Loucy (cell line): Measurements from ENCODE around the gene RMDN2.

Experiments
- H2AFZ ChIP-seq: fragments of 200-600 bp; sonication (generic); 2 replicates; pipeline ENCODE4 v1.6.0; 2016; ENCODE audit warnings: antibody characterized with exemption, mild to moderate bottlenecking, low read length, moderate library complexity
- H3F3A ChIP-seq: fragments of 200-600 bp; 2 replicates; pipeline ENCODE4 v1.6.0; 2016; ENCODE audit warnings: antibody characterized with exemption, low read depth, mild to moderate bottlenecking
- H3K27me3 ChIP-seq: fragments of 200-600 bp; sonication (generic); 2 replicates; pipeline ENCODE4 v1.6.1; 2014; ENCODE audit warnings: low read length, mild to moderate bottlenecking; ENCODE audit not compliant: insufficient read depth, poor library complexity, severe bottlenecking
- H3K36me3 ChIP-seq: fragments of 200-600 bp; sonication (generic); 2 replicates; pipeline ENCODE4 v1.6.1; 2016; ENCODE audit warnings: low read length; ENCODE audit not compliant: insufficient read depth
- H3K4me1 ChIP-seq: fragments of 200-600 bp; sonication (generic); 2 replicates; pipeline ENCODE4 v1.5.1; 2014; ENCODE audit warnings: low read length, mild to moderate bottlenecking; ENCODE audit not compliant: insufficient read depth, poor library complexity, severe bottlenecking
- H3K4me2 ChIP-seq: fragments of 200-600 bp; sonication (generic); 2 replicates; pipeline ENCODE4 v1.6.0; 2014; ENCODE audit warnings: antibody characterized with exemption, low read length, low read depth, mild to moderate bottlenecking; ENCODE audit not compliant: poor library complexity, severe bottlenecking
- H3K4me3 ChIP-seq: fragments of 200-600 bp; sonication (generic); 2 replicates; pipeline ENCODE4 v1.5.1; 2014; ENCODE audit warnings: low read length, mild to moderate bottlenecking, mixed read lengths; ENCODE audit not compliant: poor library complexity, severe bottlenecking
- H3K79me2 ChIP-seq: fragments of 200-600 bp; sonication (generic); 2 replicates; pipeline ENCODE4 v1.6.1; 2014; ENCODE audit warnings: low read length; ENCODE audit not compliant: insufficient read depth
- H3K9ac ChIP-seq: fragments of 200-600 bp; sonication (generic); 2 replicates; pipeline ENCODE4 v1.6.0; 2014; ENCODE audit warnings: mild to moderate bottlenecking, low read depth, low read length, moderate library complexity; ENCODE audit not compliant: poor library complexity, severe bottlenecking
- H3K9me2 ChIP-seq: fragments of 200-600 bp; sonication (generic); replicated peaks from 2 replicates; pipeline ENCODE4 v1.6.1; 2016; ENCODE audit warnings: low read depth, low read length, mixed read lengths
- H3K9me3 ChIP-seq: fragments of 200-600 bp; sonication (generic); 2 replicates; pipeline ENCODE4 v1.6.1; 2014; ENCODE audit warnings: mild to moderate bottlenecking, antibody characterized with exemption, low read length, low read depth; ENCODE audit not compliant: insufficient read depth
- H4K20me1 ChIP-seq: fragments of 200-600 bp; sonication (generic); 2 replicates; pipeline ENCODE4 v1.6.0; 2014; ENCODE audit warnings: antibody characterized with exemption, low read length, mild to moderate bottlenecking; ENCODE audit not compliant: insufficient read depth, poor library complexity, severe bottlenecking
- EZH2phosphoT487 ChIP-seq: fragments of 200-600 bp; IDR thresholded peaks from 2 replicates; pipeline ENCODE4 v1.6.1; 2018; ENCODE audit warnings: antibody characterized with exemption, mild to moderate bottlenecking, moderate library complexity, borderline replicate concordance
- TF ChIP-seq, protein P1 (sequence below): fragments of 200-600 bp; sonication (generic); conservative IDR thresholded peaks from 2 replicates; pipeline ENCODE4 v1.5.1; 2014; ENCODE audit warnings: mild to moderate bottlenecking, antibody characterized with exemption, low read length

RMDN2 gene

GRCh38 chr2:38021589-38021988 lies 96.5 kb downstream of the RMDN2 start:
- no peaks in the 10 kb centered on the region for H3F3A ChIP-seq
- no peaks in the 10 kb centered on the region for H3K9me3 ChIP-seq
- H3K9me2 ChIP-seq, result no peaks in the 10 kb centered on the region
- no peak overlapping the region for H3K4me3 ChIP-seq
- TF ChIP-seq, protein P1, sequence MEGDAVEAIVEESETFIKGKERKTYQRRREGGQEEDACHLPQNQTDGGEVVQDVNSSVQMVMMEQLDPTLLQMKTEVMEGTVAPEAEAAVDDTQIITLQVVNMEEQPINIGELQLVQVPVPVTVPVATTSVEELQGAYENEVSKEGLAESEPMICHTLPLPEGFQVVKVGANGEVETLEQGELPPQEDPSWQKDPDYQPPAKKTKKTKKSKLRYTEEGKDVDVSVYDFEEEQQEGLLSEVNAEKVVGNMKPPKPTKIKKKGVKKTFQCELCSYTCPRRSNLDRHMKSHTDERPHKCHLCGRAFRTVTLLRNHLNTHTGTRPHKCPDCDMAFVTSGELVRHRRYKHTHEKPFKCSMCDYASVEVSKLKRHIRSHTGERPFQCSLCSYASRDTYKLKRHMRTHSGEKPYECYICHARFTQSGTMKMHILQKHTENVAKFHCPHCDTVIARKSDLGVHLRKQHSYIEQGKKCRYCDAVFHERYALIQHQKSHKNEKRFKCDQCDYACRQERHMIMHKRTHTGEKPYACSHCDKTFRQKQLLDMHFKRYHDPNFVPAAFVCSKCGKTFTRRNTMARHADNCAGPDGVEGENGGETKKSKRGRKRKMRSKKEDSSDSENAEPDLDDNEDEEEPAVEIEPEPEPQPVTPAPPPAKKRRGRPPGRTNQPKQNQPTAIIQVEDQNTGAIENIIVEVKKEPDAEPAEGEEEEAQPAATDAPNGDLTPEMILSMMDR, result no peak
- TF ChIP-seq EZH2phosphoT487, result no peak
- peaks cover 9% of the 10 kb centered on the region for H3K27me3 ChIP-seq
- no peaks in the 10 kb centered on the region for H4K20me1 ChIP-seq
- H3K36me3 ChIP-seq, result no peaks in the 10 kb centered on the region
- H2AFZ ChIP-seq, result no peak overlapping the region
- H3K4me2 ChIP-seq, result no peak overlapping the region
- no peaks in the 10 kb centered on the region for H3K79me2 ChIP-seq
- H3K4me1 ChIP-seq, result no peaks in the 10 kb centered on the region
- no peak overlapping the region for H3K9ac ChIP-seq

DNA sequence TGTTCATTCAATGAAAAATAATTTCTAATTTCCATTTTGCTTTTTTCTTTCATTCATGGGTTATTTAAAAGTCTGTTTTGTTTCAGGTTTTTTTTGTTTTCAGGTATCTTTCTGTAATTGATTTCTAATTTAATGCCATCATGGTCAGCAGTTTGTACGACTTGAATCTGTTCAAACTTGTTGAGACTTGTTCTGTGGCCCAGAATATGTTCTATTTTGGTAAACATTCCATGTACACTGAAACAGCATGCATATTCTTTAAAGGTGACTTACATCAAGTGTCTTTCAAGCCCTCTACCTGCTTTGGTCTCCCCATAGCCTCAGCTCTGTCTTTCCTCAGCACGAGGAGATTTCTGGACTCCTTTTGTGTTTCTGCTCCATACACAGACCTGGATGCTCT lies 101.8 kb downstream of the RMDN2 start:
- Histone ChIP-seq H3K36me3 (no peaks in the 10 kb centered on the region), H3K9me3 (no peaks in the 10 kb centered on the region), H3K9me2 (no peaks in the 10 kb centered on the region), H3K4me1 (no peaks in the 10 kb centered on the region), H4K20me1 (no peaks in the 10 kb centered on the region), H3K79me2 (no peaks in the 10 kb centered on the region), H3K4me2 (no peak overlapping the region), H2AFZ (no peak overlapping the region), H3K4me3 (no peak overlapping the region), H3K9ac (no peak overlapping the region), H3K27me3 (peaks cover 6% of the 10 kb centered on the region), H3F3A (no peaks in the 10 kb centered on the region)
- TF ChIP-seq EZH2phosphoT487, result no peak
- TF ChIP-seq, protein P1, result no peak

DNA sequence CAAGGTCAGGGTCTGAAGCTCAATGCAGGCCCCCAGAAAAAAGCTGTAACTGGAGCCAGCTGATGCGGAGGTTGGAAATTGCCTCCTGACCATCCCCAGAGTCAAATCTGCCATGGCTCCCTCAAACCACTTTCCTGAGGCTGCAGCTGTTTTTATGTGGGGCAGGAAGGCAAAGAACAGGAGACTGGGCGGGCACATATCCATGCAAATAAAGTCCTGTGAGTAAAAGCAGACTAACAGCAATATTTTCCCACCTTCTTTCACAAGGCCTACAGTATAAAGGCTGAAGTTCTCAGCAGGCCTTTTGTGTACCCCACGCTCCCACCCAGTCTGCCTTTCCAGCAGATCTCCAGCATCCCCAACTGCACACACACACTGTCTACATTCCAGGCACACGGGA lies 103.7 kb downstream of the RMDN2 start:
- Histone ChIP-seq H3K4me1 (no peaks in the 10 kb centered on the region), H3K4me2 (no peak overlapping the region), H3F3A (no peaks in the 10 kb centered on the region), H3K9ac (no peak overlapping the region), H4K20me1 (no peaks in the 10 kb centered on the region), H3K79me2 (no peaks in the 10 kb centered on the region), H3K9me2 (no peaks in the 10 kb centered on the region), H3K27me3 (peaks cover 2% of the 10 kb centered on the region), H3K9me3 (no peaks in the 10 kb centered on the region), H3K36me3 (no peaks in the 10 kb centered on the region), H3K4me3 (no peak overlapping the region), H2AFZ (no peak overlapping the region)
- TF ChIP-seq, protein P1, result no peak
- TF ChIP-seq EZH2phosphoT487, result no peak
